Neural cell (in vitro differentiated cells): Measurements from ENCODE around the gene ABCC8. TPM values are rescaled to one million over a fixed set of nuclear protein-coding genes. Genes with fewer than 3 reads are reported as not detected.
A peak's percentile ranks its signal among the peaks of the same experiment; 100 is the strongest.

ENCODE experiments used
- H2AFZ ChIP-seq: fragments of 200-600, 300-800 bp; sonication (generic), shearing (Covaris generic); 2 replicates; pipeline ENCODE4 v1.6.0; 2014; ENCODE audit warnings: low read depth, mild to moderate bottlenecking, antibody characterized with exemption, low read length, moderate library complexity
- H3F3A ChIP-seq: fragments of 200-600 bp; shearing (Covaris generic); 2 replicates; pipeline ENCODE4 v1.6.1; 2016; ENCODE audit warnings: mild to moderate bottlenecking, moderate library complexity, mixed read lengths, antibody characterized with exemption, low read length; ENCODE audit not compliant: insufficient read depth, poor library complexity, severe bottlenecking
- H3K27ac ChIP-seq: fragments of 200-600, 300-800 bp; sonication (generic), shearing (Covaris generic); 2 replicates; pipeline ENCODE4 v1.5.1; 2014; ENCODE audit warnings: mild to moderate bottlenecking, low read length, moderate library complexity
- H3K27me3 ChIP-seq: fragments of 300-800, 200-600 bp; sonication (generic), shearing (Covaris generic); 2 replicates; pipeline ENCODE4 v1.6.0; 2014; ENCODE audit warnings: mild to moderate bottlenecking, low read depth, low read length, moderate library complexity; ENCODE audit not compliant: insufficient read depth
- H3K36me3 ChIP-seq: fragments of 300-800, 200-600 bp; sonication (generic), shearing (Covaris generic); 2 replicates; pipeline ENCODE4 v1.5.1; 2014; ENCODE audit warnings: mild to moderate bottlenecking, antibody characterized with exemption, low read length, moderate library complexity; ENCODE audit not compliant: insufficient read depth
- H3K4me2 ChIP-seq: fragments of 300-800, 200-600 bp; sonication (generic), shearing (Covaris generic); 2 replicates; pipeline ENCODE4 v1.6.0; 2014; ENCODE audit warnings: mild to moderate bottlenecking, low read length
- H3K4me3 ChIP-seq: fragments of 300-800, 200-600 bp; sonication (generic), shearing (Covaris generic); 2 replicates; pipeline ENCODE4 v1.5.1; 2014; ENCODE audit warnings: mild to moderate bottlenecking, low read length, moderate library complexity
- H3K79me2 ChIP-seq: fragments of 200-600 bp; shearing (Covaris generic); replicated peaks from 2 replicates; pipeline ENCODE4 v1.6.0; 2014; ENCODE audit warnings: mild to moderate bottlenecking, low read length, moderate library complexity; ENCODE audit not compliant: insufficient read depth
- H3K9ac ChIP-seq: fragments of 300-800, 200-600 bp; sonication (generic), shearing (Covaris generic); 2 replicates; pipeline ENCODE4 v1.6.1; 2016; ENCODE audit warnings: mild to moderate bottlenecking, low read length, mixed read lengths
- H3K9me2 ChIP-seq: fragments of 200-600 bp; shearing (Covaris generic); 2 replicates; pipeline ENCODE4 v1.6.1; 2016; ENCODE audit warnings: mild to moderate bottlenecking, low read length, mixed read lengths; ENCODE audit not compliant: insufficient read depth
- H3K9me3 ChIP-seq: fragments of 200-600, 300-800 bp; sonication (generic), shearing (Covaris generic); 2 replicates; pipeline ENCODE4 v1.6.1; 2016; ENCODE audit warnings: mild to moderate bottlenecking, mixed run types, low read length, moderate library complexity, mixed read lengths
- H4K20me1 ChIP-seq: fragments of 200-600 bp; shearing (Covaris generic); 2 replicates; pipeline ENCODE4 v1.6.1; 2016; ENCODE audit warnings: mild to moderate bottlenecking, mixed run types; ENCODE audit not compliant: insufficient read depth
- CTCF ChIP-seq: fragments of 450-650 bp; IDR thresholded peaks from 2 replicates; pipeline ENCODE4 v1.5.1; 2014; ENCODE audit warnings: antibody characterized with exemption, mild to moderate bottlenecking, moderate library complexity; ENCODE audit not compliant: poor library complexity, severe bottlenecking
- EP300 ChIP-seq: fragments of 450-650 bp; conservative IDR thresholded peaks from 2 replicates; pipeline ENCODE4 v1.6.1; 2014; ENCODE audit warnings: antibody characterized with exemption, mild to moderate bottlenecking, moderate library complexity; ENCODE audit not compliant: poor library complexity, severe bottlenecking
- EZH2 ChIP-seq: fragments of 200-600, 300-800 bp; shearing (Covaris generic), sonication (generic); IDR thresholded peaks from 2 replicates; pipeline ENCODE4 v1.6.1; 2014; ENCODE audit warnings: antibody characterized with exemption, low read length, borderline replicate concordance, mild to moderate bottlenecking; ENCODE audit not compliant: insufficient read depth, poor library complexity, severe bottlenecking
- MXI1 ChIP-seq: fragments of 450-650 bp; conservative IDR thresholded peaks from 2 replicates; pipeline ENCODE4 v1.6.1; 2014; ENCODE audit warnings: antibody characterized with exemption, mild to moderate bottlenecking; ENCODE audit not compliant: poor library complexity, severe bottlenecking
- POLR2AphosphoS5 ChIP-seq: IDR thresholded peaks from 2 replicates; pipeline ENCODE4 v1.6.1; 2012
- RAD21 ChIP-seq: fragments of 450-650 bp; conservative IDR thresholded peaks from 2 replicates; pipeline ENCODE4 v1.6.1; 2014; ENCODE audit warnings: antibody characterized with exemption, mild to moderate bottlenecking, moderate library complexity
- REST ChIP-seq: IDR thresholded peaks from 2 replicates; pipeline ENCODE4 v1.6.1; 2012; ENCODE audit warnings: borderline replicate concordance
- SMC3 ChIP-seq: fragments of 450-650 bp; conservative IDR thresholded peaks from 2 replicates; pipeline ENCODE4 v1.6.1; 2014; ENCODE audit warnings: antibody characterized with exemption, mild to moderate bottlenecking, moderate library complexity; ENCODE audit not compliant: poor library complexity
- TAF1 ChIP-seq: IDR thresholded peaks from 2 replicates; pipeline ENCODE4 v1.6.1; 2012; ENCODE audit warnings: low read depth
- polyA plus RNA-seq: library from polyadenylated mRNA; depleted of rRNA; stranded (reverse); fragments of >200 nt; gene quantifications from 2 replicates; pipeline ENCODE4 v1.2.3, GENCODE V29; 2014

ABCC8 gene
- polyA plus RNA-seq, 1 donor from 2014 or later, result 13.2 TPM

- Histone ChIP-seq H3F3A (no peaks in the 10 kb centered on the region), H3K4me3 (peak overlapping the region; percentile 83), H3K9me2 (no peaks in the 10 kb centered on the region), H3K4me2 (no peak overlapping the region), H3K79me2 (no peaks in the 10 kb centered on the region), H3K27ac (no peak overlapping the region), H3K9ac (no peak overlapping the region), H2AFZ (no peak overlapping the region), H4K20me1 (no peaks in the 10 kb centered on the region), H3K9me3 (no peaks in the 10 kb centered on the region), H3K36me3 (no peaks in the 10 kb centered on the region), H3K27me3 (peaks cover 35% of the 10 kb centered on the region)
- TF ChIP-seq TAF1 (no peak), MXI1 (no peak), CTCF (no peak), EP300 (no peak), EZH2 (no peak), RAD21 (no peak), REST (no peak), POLR2AphosphoS5 (no peak), SMC3 (no peak)
These were observed 716 bp upstream of the ABCC8 start for GRCh38 chr11:17477361-17477760.

GRCh38 chr11:17477084-17477333 is 364 bp upstream of the ABCC8 start:
- no peaks in the 10 kb centered on the region for H3K9me3 ChIP-seq
- H3K27me3 ChIP-seq, result peaks cover 35% of the 10 kb centered on the region
- H3K9me2 ChIP-seq, result no peaks in the 10 kb centered on the region
- no peaks in the 10 kb centered on the region for H3F3A ChIP-seq
- no peak for TF ChIP-seq POLR2AphosphoS5
- no peak for TF ChIP-seq REST
- TF ChIP-seq EZH2, result no peak
- no peak for TF ChIP-seq CTCF
- no peak for TF ChIP-seq SMC3
- TF ChIP-seq MXI1, result no peak
- TF ChIP-seq TAF1, result no peak
- no peak for TF ChIP-seq EP300
- H3K9ac ChIP-seq, result no peak overlapping the region
- no peaks in the 10 kb centered on the region for H3K36me3 ChIP-seq
- peak overlapping the region; percentile 83 for H3K4me3 ChIP-seq
- no peak overlapping the region for H3K27ac ChIP-seq
- H2AFZ ChIP-seq, result no peak overlapping the region
- H4K20me1 ChIP-seq, result no peaks in the 10 kb centered on the region
- no peak overlapping the region for H3K4me2 ChIP-seq
- no peaks in the 10 kb centered on the region for H3K79me2 ChIP-seq
